Globus pallidus (tissue), 1 donor: ENCODE measurements around the gene FYCO1.
"Not testable (repeated sequence)": the region's sequence is repeated elsewhere in the genome, so short reads cannot be mapped to it uniquely, and the experiment has no call there.

ENCODE experiments used
- DNase-seq: peaks from one replicate; pipeline ENCODE4 v3.0.0-alpha.2; 2015; ENCODE audit warnings: low spot score

FYCO1 gene

GRCh38 chr3:46010519-46011113 lies 15.0 kb upstream of the FYCO1 start:
- no peak for DNase-seq

GRCh38 chr3:46008058-46008457 lies 12.4 kb upstream of the FYCO1 start:
- no peak for DNase-seq

GRCh38 chr3:46007280-46007679 lies 11.7 kb upstream of the FYCO1 start:
- DNase-seq: no peak

- no peak for DNase-seq
These were observed 10.8 kb upstream of the FYCO1 start for GRCh38 chr3:46006238-46007032.

- not testable (repeated sequence) for DNase-seq
These were observed 8.1 kb upstream of the FYCO1 start for GRCh38 chr3:46003706-46004105.

GRCh38 chr3:46001178-46001577 lies 5.6 kb upstream of the FYCO1 start:
- peak; percentile 44 for DNase-seq

GRCh38 chr3:45997942-45998341 lies 2.3 kb upstream of the FYCO1 start:
- DNase-seq: no peak

GRCh38 chr3:45997499-45997898 lies 1.9 kb upstream of the FYCO1 start:
- not testable (repeated sequence) for DNase-seq

GRCh38 chr3:45994419-45995235 lies 997 bp downstream of the FYCO1 start:
- no peak for DNase-seq

GRCh38 chr3:45993421-45994027 lies 2.1 kb downstream of the FYCO1 start:
- DNase-seq: no peak

- no peak for DNase-seq
These were observed 2.8 kb downstream of the FYCO1 start for GRCh38 chr3:45992821-45993221.

GRCh38 chr3:45992133-45992729 lies 3.4 kb downstream of the FYCO1 start:
- no peak for DNase-seq

- no peak for DNase-seq
These were observed 4.3 kb downstream of the FYCO1 start for GRCh38 chr3:45991341-45991740.

- DNase-seq: no peak
These were observed 5.4 kb downstream of the FYCO1 start for GRCh38 chr3:45990181-45990580.

GRCh38 chr3:45988804-45989203 lies 6.8 kb downstream of the FYCO1 start:
- DNase-seq: no peak

- DNase-seq: no peak
These were observed 7.3 kb downstream of the FYCO1 start for GRCh38 chr3:45988362-45988761.

- peak; percentile 77 for DNase-seq
These were observed 8.0 kb downstream of the FYCO1 start for GRCh38 chr3:45987368-45988291.

GRCh38 chr3:45986303-45986982 lies 9.2 kb downstream of the FYCO1 start:
- DNase-seq: no peak

- DNase-seq: no peak
These were observed 9.9 kb downstream of the FYCO1 start for GRCh38 chr3:45985532-45986302.
